Thymus (tissue), 11 donors: ENCODE results near the gene REP15. TPM values are rescaled to one million over a fixed set of nuclear protein-coding genes. Genes with fewer than 3 reads are reported as not detected.

Experiments used
- DNase-seq, 9 donors: peaks; one replicate each; pipeline ENCODE4 v3.0.0-alpha.2; 2013; ENCODE audit warnings: low spot score in 9 of 9, low read depth in 6 of 9, missing footprints in 1 of 9
- H3K27ac ChIP-seq, 2 donors: one replicate each; pipeline ENCODE4 v1.5.1; 2013; ENCODE audit warnings: control low read depth in 1 of 2, low read depth in 1 of 2, low read length in 1 of 2, mild to moderate bottlenecking in 1 of 2, moderate library complexity in 1 of 2
- H3K27me3 ChIP-seq, 2 donors: one replicate each; pipeline ENCODE4 v1.5.1; 2013; ENCODE audit warnings: low read length in 1 of 2; ENCODE audit not compliant: control insufficient read depth in 2 of 2, insufficient read depth in 1 of 2
- H3K36me3 ChIP-seq, 2 donors: one replicate each; pipeline ENCODE4 v1.5.1; 2013; ENCODE audit warnings: low read length in 1 of 2, mild to moderate bottlenecking in 1 of 2, moderate library complexity in 1 of 2; ENCODE audit not compliant: control insufficient read depth in 2 of 2, insufficient read depth in 2 of 2
- H3K4me1 ChIP-seq, 2 donors: one replicate each; pipeline ENCODE4 v1.5.1; 2013; ENCODE audit warnings: low read length in 2 of 2; ENCODE audit not compliant: control insufficient read depth in 2 of 2, insufficient read depth in 2 of 2
- H3K4me3 ChIP-seq, 2 donors: one replicate each; pipeline ENCODE4 v1.5.1; 2013; ENCODE audit warnings: low read length in 2 of 2, control low read depth in 1 of 2, mild to moderate bottlenecking in 1 of 2
- H3K9me3 ChIP-seq, 2 donors: one replicate each; pipeline ENCODE4 v1.5.1; 2013; ENCODE audit warnings: low read length in 1 of 2, mild to moderate bottlenecking in 1 of 2; ENCODE audit not compliant: control insufficient read depth in 2 of 2, insufficient read depth in 1 of 2
- WGBS: extraction: QIAGEN DNeasy Blood & Tissue Kit; methylation state at CpG from one replicate; pipeline ENCODE4 v1.1.7; 2013; 5-methylcytosine and 5-hydroxymethylcytosine counted together
- polyA plus RNA-seq: library from polyadenylated mRNA; stranded (reverse); fragments of 200-250 nt; gene quantifications from one replicate; pipeline ENCODE4 v1.2.3, GENCODE V29; 2013
- total RNA-seq: library from RNA; stranded (reverse); fragments of 120-200 nt; gene quantifications from one replicate; pipeline ENCODE4 v1.2.4, GENCODE V29; 2013
- donor health status: healthy.

The REP15 gene
- total and polyA plus RNA-seq, 2 donors = 0.47 to 0.94 TPM

- H3K4me1 ChIP-seq = no peaks in the 10 kb centered on the region
- H3K4me3 ChIP-seq = no peak overlapping the region
- 97% methylated on average over 13 of the region's 13 CpGs for WGBS
- no peak overlapping the region for H3K27ac ChIP-seq
- no peaks in the 10 kb centered on the region for H3K9me3 ChIP-seq
- peaks cover 23 to 47% of the 10 kb centered on the region in 2 donors for H3K36me3 ChIP-seq
- no peak for DNase-seq
- no peaks in the 10 kb centered on the region for H3K27me3 ChIP-seq
Observed at GRCh38 chr12:27689558-27690180, 6.6 kb upstream of the REP15 start.

- H3K36me3 ChIP-seq = peaks cover 23 to 34% of the 10 kb centered on the region in 2 donors
- no peak overlapping the region for H3K27ac ChIP-seq
- WGBS = 96% methylated on average over 2 of the region's 2 CpGs
- H3K27me3 ChIP-seq = no peaks in the 10 kb centered on the region
- H3K4me3 ChIP-seq = no peak overlapping the region
- DNase-seq = no peak
- no peaks in the 10 kb centered on the region for H3K9me3 ChIP-seq
- no peaks in the 10 kb centered on the region for H3K4me1 ChIP-seq
Observed at GRCh38 chr12:27693403-27693802, 2.8 kb upstream of the REP15 start.

DNA sequence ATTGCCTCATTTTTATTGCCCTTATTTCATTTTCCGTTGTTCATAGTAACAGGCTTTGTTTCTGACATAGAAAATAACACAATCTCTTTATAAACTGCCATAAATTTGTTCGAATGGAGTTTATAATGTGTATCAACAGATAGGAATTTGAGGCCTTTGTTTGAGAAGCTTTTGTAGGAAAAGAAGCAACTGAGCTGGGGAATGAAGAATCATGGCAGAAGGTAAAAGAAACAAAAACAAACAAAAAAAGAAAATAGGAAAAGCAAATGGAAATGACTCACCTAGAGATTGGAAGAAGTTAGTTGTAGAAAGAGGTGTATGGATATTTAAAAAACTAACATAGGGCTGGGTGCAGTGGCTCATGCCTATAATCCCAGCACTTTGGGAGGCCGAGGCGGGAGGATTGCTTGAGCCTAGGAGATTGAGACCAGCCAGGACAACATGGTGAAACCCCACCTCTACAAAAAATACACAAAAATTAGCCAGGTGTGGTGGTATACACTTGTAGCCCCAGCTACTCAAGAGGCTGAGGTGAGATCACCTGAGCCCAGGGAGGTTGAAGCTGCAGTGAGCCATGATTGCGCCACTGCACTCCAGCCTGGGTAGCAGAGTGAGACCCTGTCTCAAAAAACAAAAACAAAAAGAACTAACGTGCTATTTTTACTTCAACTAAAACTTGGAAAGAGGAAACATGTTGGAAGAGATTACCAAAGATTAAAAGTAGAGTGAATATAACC, 523 bp upstream of the REP15 start:
- no peak for DNase-seq
- no peaks in the 10 kb centered on the region for H3K27me3 ChIP-seq
- H3K27ac ChIP-seq = no peak overlapping the region
- no peaks in the 10 kb centered on the region for H3K4me1 ChIP-seq
- H3K4me3 ChIP-seq = no peak overlapping the region
- H3K36me3 ChIP-seq = peaks cover 13% of the 10 kb centered on the region in 2 donors
- no peaks in the 10 kb centered on the region for H3K9me3 ChIP-seq
- WGBS = 97% methylated on average over 6 of the region's 6 CpGs

GRCh38 chr12:27696864-27697564, 767 bp downstream of the REP15 start:
- Histone ChIP-seq H3K4me1 (no peaks in the 10 kb centered on the region), H3K27ac (no peak overlapping the region), H3K36me3 (peaks cover 13% of the 10 kb centered on the region in 2 donors), H3K4me3 (no peak overlapping the region), H3K9me3 (no peaks in the 10 kb centered on the region), H3K27me3 (no peaks in the 10 kb centered on the region)
- no peak for DNase-seq
- 97% methylated on average over 3 of the region's 3 CpGs for WGBS

GRCh38 chr12:27703720-27704452, 7.6 kb downstream of the REP15 start:
- H3K27ac ChIP-seq = no peak overlapping the region
- H3K9me3 ChIP-seq = no peaks in the 10 kb centered on the region
- H3K36me3 ChIP-seq = no peaks in the 10 kb centered on the region
- DNase-seq = peak; percentile 29 to 84 (median 66)
- 16% methylated on average over 4 of the region's 4 CpGs for WGBS
- H3K4me1 ChIP-seq = no peaks in the 10 kb centered on the region
- no peak overlapping the region for H3K4me3 ChIP-seq
- H3K27me3 ChIP-seq = no peaks in the 10 kb centered on the region

DNA sequence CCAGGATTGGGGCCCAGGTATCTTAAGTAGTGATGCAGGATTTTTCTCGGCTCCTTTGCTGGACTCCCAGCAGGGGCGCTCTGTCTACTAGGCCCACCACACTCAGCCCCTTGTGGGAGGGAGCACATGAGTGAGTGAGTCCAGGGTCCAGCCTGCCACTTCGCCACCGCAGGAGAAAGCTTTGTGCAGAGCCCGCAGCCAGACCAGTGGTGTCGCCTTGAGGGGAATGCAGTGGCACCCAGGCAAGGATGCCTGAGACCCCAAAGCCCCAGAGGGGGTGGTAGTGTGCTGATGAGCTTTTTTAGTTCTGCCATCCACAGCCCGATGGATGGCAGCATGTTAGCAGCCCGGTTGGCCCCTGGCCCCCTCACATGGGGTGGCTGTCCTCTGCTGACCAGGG, 9.0 kb downstream of the REP15 start:
- no peak overlapping the region for H3K4me3 ChIP-seq
- no peak for DNase-seq
- H3K9me3 ChIP-seq = no peaks in the 10 kb centered on the region
- H3K36me3 ChIP-seq = no peaks in the 10 kb centered on the region
- H3K4me1 ChIP-seq = no peaks in the 10 kb centered on the region
- WGBS = 97% methylated on average over 8 of the region's 8 CpGs
- H3K27ac ChIP-seq = no peak overlapping the region
- H3K27me3 ChIP-seq = no peaks in the 10 kb centered on the region

DNA sequence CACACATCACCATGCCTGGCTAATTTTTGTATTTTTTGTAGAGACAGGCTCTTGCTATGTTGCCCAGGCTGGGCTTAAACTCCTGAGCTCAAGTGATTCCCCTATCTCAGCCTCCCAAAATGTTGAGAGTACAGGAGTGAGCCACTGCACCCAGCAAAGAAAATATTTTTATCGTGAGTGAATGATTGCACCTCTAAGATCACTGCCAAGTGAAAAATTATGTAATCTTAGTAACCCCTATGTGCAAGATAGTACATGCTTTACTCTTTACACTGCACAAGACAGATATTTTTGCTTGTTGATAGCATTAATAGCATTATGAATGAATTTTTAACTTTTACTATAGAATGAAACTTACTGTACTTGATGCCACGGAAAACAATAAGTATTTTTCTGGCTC, 11.0 kb downstream of the REP15 start:
- Histone ChIP-seq H3K27me3 (no peaks in the 10 kb centered on the region), H3K4me1 (peaks cover 0 to 4% of the 10 kb centered on the region in 2 donors), H3K36me3 (no peaks in the 10 kb centered on the region), H3K9me3 (no peaks in the 10 kb centered on the region), H3K27ac (no peak overlapping the region), H3K4me3 (no peak overlapping the region)
- no peak for DNase-seq
- 93% methylated on average over 2 of the region's 2 CpGs for WGBS

GRCh38 chr12:27709212-27709931, 13.1 kb downstream of the REP15 start:
- Histone ChIP-seq H3K4me1 (peaks cover 0 to 4% of the 10 kb centered on the region in 2 donors), H3K36me3 (peaks cover 0 to 5% of the 10 kb centered on the region in 2 donors), H3K27ac (no peak overlapping the region), H3K4me3 (no peak overlapping the region), H3K27me3 (no peaks in the 10 kb centered on the region), H3K9me3 (no peaks in the 10 kb centered on the region)
- 94% methylated on average over 12 of the region's 12 CpGs for WGBS
- no peak for DNase-seq
